Liver (tissue), 2 donors: Measurements from ENCODE around the gene CPSF3.

Experiments used
- TF ChIP-seq, protein P1 (sequence below): fragments of 150-350 bp; IDR thresholded peaks from 2 replicates; pipeline ENCODE4 v1.5.1; 2017; ENCODE audit warnings: improper control_type of control experiment, low read depth, low read length; ENCODE audit not compliant: missing input control
- TF ChIP-seq, protein P2 (sequence below): IDR thresholded peaks from 2 replicates; pipeline ENCODE4 v1.6.1; 2016; ENCODE audit warnings: antibody characterized with exemption, mild to moderate bottlenecking
- donor health status: healthy.

DNA sequence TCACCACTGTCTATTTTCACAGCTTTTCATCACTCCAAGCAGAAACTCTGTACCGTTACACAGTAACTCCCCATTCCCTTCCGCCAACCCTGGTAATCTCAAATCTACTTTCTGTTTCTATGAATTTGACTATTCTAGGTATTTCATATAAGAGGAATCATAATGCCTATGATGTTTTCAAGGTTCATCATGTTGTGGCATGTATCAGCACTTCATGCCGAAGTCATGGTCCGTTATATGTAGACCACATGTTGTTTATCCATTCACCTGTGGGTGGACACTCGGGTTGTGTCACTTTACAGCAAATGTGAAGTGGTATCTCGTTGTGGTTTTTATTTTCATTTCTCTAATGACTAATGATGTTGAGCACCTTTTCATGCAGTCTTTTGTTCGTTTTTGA lies 21.6 kb downstream of the CPSF3 start:
- TF ChIP-seq, protein P1, sequence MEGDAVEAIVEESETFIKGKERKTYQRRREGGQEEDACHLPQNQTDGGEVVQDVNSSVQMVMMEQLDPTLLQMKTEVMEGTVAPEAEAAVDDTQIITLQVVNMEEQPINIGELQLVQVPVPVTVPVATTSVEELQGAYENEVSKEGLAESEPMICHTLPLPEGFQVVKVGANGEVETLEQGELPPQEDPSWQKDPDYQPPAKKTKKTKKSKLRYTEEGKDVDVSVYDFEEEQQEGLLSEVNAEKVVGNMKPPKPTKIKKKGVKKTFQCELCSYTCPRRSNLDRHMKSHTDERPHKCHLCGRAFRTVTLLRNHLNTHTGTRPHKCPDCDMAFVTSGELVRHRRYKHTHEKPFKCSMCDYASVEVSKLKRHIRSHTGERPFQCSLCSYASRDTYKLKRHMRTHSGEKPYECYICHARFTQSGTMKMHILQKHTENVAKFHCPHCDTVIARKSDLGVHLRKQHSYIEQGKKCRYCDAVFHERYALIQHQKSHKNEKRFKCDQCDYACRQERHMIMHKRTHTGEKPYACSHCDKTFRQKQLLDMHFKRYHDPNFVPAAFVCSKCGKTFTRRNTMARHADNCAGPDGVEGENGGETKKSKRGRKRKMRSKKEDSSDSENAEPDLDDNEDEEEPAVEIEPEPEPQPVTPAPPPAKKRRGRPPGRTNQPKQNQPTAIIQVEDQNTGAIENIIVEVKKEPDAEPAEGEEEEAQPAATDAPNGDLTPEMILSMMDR, result no peak
- TF ChIP-seq, protein P2, sequence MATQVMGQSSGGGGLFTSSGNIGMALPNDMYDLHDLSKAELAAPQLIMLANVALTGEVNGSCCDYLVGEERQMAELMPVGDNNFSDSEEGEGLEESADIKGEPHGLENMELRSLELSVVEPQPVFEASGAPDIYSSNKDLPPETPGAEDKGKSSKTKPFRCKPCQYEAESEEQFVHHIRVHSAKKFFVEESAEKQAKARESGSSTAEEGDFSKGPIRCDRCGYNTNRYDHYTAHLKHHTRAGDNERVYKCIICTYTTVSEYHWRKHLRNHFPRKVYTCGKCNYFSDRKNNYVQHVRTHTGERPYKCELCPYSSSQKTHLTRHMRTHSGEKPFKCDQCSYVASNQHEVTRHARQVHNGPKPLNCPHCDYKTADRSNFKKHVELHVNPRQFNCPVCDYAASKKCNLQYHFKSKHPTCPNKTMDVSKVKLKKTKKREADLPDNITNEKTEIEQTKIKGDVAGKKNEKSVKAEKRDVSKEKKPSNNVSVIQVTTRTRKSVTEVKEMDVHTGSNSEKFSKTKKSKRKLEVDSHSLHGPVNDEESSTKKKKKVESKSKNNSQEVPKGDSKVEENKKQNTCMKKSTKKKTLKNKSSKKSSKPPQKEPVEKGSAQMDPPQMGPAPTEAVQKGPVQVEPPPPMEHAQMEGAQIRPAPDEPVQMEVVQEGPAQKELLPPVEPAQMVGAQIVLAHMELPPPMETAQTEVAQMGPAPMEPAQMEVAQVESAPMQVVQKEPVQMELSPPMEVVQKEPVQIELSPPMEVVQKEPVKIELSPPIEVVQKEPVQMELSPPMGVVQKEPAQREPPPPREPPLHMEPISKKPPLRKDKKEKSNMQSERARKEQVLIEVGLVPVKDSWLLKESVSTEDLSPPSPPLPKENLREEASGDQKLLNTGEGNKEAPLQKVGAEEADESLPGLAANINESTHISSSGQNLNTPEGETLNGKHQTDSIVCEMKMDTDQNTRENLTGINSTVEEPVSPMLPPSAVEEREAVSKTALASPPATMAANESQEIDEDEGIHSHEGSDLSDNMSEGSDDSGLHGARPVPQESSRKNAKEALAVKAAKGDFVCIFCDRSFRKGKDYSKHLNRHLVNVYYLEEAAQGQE, result no peak
